HS-27A (cell line): ENCODE data around the gene RRAS2.
A peak's percentile ranks its signal among the peaks of the same experiment; 100 is the strongest.
"Not testable (repeated sequence)": the region's sequence is repeated elsewhere in the genome, so short reads cannot be mapped to it uniquely, and the experiment has no call there.

Experiments used
- DNase-seq: peaks from one replicate; pipeline ENCODE4 v3.0.0-alpha.2; 2012; ENCODE audit warnings: low read depth, missing footprints

Gene RRAS2

DNA sequence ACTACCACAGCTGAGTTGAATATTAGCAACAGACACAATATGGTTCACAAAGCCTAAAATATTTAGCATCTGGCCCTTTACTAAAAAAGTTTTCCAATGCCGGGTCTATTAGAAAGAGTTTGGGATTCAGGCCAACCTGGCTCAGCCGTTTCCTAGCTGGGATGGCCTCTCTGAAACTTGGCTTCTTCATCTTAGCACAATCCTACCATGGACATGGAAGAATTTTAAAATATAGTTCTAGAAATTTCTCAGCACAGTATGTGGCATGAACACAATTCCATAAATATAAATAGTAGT lies 103.8 kb downstream of the RRAS2 start:
- no peak for DNase-seq

DNA sequence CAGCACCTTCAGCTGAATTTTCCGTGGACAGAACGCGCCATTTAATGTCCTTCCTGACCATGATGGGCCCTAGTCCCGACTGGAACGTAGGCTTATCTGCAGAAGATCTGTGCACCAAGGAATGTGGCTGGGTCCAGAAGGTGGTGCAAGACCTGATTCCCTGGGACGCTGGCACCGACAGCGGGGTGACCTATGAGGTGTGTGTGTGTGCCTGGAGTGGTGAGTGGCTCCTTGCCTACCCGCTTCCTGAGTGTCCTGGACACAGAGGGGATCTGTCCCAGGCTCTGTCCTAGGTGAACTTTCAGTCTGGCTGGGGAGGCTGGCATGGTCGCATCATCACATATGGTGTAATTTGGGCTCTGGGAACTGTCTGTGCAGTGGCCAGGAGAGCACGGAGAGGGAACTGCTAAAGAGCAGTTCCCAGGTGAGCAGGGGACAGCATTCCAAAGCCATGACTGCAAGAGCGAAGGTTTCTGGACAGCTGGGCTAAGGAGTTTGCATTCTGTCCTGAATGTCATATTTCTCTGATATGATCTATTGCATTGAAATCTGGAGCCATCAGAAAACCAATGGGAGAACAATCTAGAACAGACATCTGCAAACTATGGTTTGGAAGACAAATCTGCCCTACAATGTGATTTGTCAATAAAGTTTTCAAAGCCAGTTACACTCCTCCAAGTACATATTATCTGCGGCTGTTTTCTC lies 104.3 kb downstream of the RRAS2 start:
- no peak for DNase-seq

DNA sequence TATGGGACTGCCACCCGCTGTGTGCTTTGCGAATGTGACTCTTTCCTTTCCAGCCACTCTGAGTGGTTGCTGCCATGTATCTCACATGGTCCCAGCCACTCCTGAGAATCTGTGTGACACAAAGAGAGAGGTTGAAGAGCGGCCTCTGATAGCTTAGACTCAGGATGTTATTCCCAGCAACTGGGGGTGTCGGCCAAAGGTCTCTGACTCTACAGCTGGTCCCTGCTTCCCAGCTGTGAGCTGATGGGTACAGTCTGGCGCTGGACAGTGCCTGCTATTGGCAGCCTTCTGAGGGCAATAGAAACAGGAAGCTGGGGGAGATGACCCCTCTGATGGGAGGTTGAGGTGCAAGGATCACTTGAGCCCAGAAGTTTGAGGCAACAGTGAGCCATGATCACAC lies 105.1 kb downstream of the RRAS2 start:
- no peak for DNase-seq

DNA sequence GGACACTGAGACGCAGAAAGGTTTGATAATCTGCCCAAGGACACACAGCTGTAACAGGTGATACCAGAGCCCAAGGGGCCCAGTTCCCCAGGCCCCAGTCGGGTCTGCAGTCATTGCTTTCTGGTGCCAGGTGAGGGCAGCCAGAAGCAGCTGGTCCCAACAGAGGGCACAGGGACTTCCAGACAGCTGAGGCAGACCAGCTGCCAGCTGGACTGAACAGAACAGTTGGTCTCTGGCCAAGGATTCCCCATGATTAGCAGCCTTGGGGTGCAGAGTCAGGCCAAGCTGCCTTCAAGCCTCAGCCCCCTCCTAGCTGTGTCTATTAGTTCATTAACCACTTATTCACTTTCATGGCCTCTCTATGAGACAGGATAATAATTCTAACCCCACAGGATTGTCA lies 105.6 kb downstream of the RRAS2 start:
- DNase-seq = no peak

DNA sequence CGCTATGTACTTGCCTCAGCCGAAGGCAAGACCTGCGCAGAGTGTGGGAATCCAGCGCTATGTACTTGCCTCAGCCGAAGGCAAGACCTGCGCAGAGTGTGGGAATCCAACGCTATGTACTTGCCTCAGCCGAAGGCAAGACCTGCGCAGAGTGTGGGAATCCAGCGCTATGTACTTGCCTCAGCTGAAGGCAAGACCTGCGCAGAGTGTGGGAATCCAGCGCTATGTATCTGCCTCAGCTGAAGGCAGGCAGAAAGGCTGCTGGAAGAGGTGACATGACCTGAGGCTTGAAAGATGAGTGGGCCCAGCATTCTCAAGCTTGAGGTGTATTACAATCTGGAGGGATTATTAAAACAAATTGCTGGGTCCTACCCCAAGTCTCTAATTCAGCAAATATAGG lies 106.5 kb downstream of the RRAS2 start:
- not testable (repeated sequence) for DNase-seq

DNA sequence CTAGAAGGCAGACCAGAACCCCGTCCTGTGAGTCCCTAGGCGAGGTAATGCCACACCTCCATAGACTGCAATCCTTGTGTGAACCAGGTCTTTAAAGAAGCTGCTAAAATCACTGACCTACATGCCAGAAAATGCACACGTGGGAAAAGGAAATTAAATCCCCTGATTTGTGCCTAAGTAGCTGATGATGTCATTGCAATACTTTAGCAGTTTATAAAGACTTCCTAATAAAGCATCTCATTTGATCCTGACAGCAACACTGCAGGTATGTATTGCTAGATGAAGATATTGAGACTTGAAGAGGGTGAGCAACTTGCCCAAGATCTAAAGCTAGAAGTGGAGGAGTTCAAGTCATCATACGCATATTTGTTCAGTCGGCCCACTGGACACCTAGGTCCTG lies 107.2 kb downstream of the RRAS2 start:
- no peak for DNase-seq

DNA sequence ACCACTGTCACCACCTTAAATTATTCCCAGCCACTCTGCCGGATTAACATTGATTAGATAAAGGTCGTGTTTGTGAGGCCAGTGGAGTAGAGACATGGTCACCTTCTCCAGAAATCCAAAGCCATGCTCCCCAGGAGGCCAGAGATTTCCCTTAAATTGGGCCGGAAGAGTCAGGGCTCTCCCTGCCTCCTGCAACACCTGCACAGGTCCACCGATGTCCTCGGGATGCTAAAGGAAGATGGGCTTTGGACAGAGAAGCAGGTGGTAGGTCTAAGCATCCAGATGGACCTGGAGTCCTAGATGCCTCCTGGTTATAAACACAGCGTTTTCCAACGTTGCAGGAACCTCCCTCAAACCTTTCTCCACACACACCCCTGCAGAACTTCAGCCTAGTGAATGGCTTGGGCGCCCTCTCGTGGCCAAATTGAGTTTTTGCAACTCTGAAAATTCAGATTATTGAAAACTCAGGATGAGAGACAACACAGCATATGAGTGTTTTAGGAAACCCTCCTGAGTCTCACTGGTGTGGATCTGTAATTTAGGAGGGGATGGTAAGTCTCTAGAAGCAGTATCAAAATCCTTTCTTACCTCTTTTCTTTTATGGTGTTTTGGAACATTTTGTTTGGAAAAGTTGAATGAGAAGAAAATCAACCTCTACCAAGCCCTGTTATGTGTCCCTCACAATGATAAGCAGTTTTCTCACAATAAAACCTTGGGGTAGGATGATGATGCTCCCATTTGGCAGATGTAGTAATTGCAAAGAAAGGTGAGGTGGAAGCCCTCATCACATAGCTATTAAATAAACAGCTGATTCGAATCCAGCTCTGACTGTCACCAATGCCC lies 109.6 kb downstream of the RRAS2 start:
- peak; percentile 30 for DNase-seq

DNA sequence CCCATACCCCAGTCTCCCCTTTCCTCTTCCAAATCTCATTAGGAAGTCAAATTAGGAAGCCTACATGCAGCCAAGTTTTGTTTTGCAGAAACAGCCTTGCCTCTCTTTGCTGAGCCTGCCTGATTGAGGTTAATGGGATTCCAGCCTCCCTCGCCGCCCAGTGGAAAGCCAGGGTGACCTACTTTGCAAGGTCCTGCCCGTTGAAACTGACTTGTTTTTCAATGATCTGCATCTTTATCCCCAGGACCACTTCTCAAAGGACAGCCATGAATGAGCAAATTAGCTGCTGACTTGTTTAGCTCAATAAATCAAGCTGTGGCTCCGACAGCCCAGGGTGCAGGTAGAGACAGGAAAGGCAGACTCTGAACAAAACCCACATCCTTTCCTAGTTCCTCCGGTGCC lies 110.4 kb downstream of the RRAS2 start:
- no peak for DNase-seq

DNA sequence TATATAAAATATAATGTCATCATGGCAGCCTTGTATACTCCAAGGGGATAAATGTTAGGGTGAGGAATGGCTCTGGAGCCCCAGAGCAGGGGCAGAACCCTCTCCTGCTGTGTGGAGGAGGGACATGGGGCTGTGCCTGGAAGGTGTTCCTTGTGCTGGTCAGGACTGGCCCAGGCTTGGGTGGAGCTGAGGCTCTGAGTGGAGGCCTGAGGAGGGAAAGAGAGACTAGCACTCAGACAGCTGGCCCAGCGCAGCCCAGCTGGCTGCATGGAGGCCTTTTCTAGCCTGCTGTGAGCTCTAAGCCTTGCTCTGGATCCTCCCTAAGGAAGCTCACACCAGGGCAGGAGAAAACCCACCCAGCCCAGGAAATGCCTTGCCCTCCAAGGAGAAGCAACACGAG lies 113.5 kb downstream of the RRAS2 start:
- no peak for DNase-seq

DNA sequence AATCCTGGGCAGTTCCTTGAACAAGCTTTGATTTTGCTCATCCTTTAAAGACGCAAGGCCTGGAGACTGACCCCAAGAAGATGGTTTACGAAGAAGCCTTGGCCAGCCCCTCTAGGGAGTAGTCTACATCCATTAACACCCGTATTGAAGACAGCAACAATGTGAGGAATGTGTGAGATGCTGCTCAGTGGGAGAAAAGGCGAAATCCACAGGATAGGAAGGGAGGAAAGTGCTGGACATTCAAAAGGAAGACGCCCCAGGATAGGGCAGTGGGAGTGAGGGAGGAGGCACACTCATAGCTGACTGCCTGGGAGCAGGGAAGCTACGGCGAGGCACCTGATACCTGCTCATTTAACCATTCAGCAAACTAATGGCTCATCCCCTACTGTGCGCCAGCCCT lies 114.1 kb downstream of the RRAS2 start:
- no peak for DNase-seq

DNA sequence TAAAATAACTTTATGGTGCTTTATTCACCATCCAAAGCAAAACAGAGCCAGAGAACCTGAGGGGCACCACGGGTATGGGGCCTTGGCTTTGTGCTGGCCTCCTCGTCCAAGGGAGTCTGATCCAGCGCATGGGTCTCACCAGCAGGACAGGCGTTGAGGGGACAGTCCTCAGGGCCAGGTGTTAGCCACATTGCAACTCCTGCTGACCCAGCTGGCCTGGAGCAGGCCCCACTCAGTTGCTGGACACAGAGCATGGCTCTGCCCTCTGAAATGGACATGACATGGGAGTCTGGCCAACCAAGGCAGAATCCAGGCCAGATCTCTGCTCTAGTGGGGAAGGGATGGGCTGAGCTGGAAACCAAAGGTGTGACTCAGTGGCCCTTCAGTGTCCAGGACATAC lies 116.2 kb downstream of the RRAS2 start:
- DNase-seq = no peak

DNA sequence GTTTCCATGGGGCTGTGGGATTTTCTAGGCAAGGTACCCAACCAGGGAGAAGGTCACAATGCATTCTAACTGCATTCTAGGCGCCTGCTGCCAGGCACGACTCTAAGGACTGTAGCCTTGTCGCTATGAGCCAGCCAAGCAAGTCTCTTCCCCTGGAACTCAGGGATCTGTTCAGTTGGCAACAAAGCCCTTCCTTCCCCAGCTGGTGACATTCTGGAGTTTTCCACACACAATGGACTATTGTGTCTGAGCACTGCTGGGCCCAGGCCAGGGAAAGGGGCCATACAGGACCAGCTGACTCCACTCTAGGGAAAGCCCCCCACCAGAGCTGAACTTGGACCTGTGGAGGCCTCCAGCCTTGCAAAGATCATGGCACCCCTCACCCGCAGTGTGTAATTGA lies 116.8 kb downstream of the RRAS2 start:
- DNase-seq = no peak

DNA sequence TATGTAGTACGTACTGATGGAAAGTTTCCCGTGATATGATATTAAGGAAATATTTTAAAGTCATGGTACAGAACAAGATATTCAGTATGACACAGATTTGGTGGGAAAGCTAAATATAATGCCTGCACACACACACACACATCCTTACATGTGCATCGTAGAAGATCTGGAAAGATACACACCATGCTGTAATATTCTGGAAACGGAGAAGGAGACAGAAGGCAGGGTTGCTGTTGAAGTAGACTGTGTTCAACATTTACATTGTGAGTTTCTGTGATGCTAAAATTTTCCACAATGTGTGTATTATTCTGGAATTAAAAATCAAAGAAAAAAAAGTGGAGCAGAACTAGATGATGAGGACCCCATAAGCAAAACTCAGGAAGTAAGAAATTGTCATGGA lies 118.0 kb downstream of the RRAS2 start:
- no peak for DNase-seq

DNA sequence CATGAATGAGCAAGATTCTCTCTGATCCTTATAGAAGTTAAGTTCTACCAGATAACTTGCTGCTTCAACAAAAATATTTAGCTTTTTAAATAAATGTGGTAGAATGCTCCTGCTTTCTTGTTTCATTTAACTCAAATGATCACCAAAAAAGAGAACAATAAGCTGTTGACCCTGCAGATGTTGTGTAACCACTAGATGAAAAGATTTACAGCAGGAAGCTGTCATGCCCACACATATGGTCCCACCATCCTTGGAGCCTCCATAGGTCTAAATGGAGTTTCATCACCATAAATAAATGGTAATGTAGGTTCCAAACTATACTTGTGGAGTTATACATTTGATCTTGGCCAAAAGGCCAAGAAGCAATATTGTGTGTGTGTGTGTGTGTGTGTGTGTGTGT lies 118.8 kb downstream of the RRAS2 start:
- no peak for DNase-seq

DNA sequence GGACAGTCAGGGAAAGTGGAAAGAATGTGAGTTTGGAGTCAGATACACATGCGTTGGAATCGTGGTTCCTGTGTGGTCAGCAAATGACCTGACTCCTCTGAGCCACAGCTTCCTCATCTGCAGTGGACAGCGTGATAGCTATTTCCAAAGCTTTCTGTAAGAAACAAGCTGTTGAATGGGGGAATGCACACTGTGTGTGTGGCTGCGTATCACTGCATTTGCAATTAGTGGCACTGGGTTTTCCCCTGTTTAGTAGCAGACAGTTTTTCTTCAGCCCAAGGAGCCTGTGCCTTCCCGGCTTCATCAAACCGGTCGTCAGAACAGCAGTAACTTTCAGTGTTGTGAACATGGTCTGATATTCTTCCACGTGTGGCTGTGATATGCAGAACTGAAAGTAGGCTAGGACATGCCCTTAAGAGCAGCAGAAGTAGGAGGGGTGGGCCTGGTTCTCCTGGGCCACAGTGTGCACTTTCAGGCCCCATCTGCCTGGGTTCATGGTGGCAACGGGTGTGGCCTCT lies 121.5 kb downstream of the RRAS2 start:
- DNase-seq = no peak

DNA sequence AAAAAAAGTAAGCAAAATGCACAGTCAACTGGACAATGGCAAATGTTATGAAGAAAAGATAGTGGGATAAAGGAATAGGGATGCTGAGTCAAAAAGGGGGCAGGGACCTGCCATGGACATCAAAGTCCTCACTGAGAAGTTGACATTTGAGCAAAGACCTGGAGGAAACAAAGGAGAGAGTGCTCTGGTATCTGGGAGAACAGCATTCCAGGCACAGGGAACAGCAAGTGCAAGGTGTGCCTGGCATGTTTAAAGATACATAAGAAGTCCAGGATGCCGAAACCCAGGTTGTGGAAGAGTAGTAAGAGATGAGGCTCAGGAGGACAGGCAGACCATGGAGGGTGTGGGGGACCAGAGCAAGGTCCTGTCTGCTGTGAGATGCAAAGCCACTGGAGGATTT lies 123.3 kb downstream of the RRAS2 start:
- DNase-seq = no peak

DNA sequence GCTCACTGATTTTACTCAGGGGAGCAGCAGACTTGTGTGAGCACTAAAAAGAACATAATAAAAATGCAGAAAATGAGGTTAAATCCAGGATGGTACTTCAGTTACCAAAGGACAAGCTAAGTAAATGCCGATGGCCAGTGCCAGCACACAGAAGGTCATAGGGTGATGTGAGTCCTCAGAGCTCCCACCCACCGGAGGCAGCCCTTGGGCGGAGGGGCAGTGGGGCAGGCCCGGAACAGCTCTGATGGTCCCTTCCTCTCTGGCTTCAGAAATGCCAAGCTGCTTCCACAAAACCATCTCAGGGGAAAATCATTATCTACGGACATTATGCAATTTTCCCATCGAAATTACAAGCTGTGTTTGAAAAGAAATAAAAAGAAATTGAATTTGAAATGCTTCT lies 124.5 kb downstream of the RRAS2 start:
- DNase-seq = no peak

DNA sequence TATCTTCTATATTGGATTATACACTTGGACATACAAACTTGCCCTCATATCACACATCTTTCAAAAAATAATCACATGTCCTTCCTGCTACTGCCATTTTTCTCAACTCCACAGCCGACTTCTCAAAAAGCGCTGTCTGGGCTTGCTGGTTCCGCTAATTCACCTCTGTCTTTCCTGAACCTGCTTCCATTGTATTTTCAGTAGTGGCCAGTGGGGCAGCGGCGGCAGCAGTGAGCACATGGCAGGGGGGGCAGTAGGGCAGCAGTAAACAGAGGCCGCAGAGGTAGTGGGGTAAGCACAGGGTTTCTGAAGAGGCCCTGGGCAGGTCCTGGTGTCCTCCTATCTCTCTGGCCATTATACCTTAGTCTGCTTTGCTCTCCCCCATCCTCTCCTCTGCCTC lies 126.3 kb downstream of the RRAS2 start:
- DNase-seq = no peak

DNA sequence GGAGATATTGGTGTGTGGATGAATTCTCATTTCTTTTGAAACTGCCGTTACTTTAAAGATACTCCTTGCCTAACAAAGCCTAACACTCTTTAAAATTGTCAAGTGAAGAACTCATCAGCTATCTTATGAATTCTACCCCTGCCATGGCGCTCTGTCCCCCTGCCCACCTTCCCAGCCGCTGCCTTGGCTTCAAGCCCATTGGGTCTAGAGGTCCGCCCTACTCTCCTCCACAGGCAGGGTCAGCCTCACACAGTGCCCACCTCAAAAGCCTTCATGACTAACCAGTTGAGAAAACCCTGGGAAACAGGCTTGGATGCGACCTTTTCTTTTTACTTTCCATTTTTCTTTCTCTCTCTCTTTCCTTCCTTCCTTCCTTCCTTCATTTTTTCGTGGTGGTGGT lies 128.6 kb downstream of the RRAS2 start:
- no peak for DNase-seq

DNA sequence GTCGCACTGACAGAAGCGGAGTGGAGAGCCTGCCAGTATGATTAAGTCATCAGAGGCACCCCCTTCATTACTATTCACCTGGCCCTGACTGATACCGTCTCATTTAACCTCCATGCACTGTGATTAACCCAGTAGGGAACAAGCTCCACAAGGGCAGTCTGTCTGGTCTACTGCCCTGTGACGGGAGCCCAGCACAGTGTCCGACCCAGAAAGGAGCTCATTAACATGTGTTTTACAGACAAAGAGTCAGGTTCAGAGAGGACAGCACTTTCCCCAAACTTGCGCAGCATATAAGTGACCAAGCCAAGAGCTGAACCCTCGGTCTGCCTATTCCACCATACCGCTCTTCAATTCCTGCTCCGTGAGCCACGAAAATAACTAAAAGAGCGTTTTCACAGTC lies 129.5 kb downstream of the RRAS2 start:
- DNase-seq = no peak

DNA sequence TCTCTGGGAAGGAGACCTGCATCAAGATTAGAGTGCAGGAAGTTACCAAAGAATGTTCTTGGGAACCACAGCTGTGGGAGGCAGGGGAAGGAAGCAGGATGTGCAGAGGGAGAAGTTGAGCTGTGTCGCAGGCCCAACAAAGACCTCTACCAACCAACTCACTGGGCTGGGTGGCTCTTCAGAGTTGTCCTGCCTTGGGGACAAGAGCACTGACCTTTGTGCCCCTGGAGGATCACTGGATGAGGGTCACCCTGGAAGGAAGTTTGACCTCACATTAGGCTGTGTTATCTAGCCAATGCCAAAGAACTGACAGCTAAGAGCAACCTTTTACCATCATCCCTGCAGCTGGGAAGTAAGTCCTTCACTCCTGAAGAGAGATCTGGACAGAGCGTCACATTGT lies 130.6 kb downstream of the RRAS2 start:
- no peak for DNase-seq
